Adrenal gland (tissue), 5 donors: ENCODE results near the gene NOTCH3.

ENCODE experiments used
- POLR2A ChIP-seq, 2 donors: fragments of 450-650 bp; IDR thresholded peaks; one replicate each; pipeline ENCODE4 v1.6.1; 2017; ENCODE audit warnings: antibody characterized with exemption in 2 of 2, mild to moderate bottlenecking in 2 of 2, moderate library complexity in 1 of 2
- TF ChIP-seq, protein P1 (sequence below), 6 experiments: fragments of 450-650 bp in 4 of 6; fragments of 200-600 bp in 2 of 6; sonication (generic) in 1 of 6; IDR thresholded peaks; 1 replicate in 5 of 6; 2 replicates in 1 of 6; pipeline versions ENCODE4 v1.5.1 to v1.8.0; 2016 to 2021; ENCODE audit warnings: antibody characterized with exemption in 6 of 6, mild to moderate bottlenecking in 2 of 6, moderate library complexity in 1 of 6
- donor health status: DM: no; HTN: no; CAD: no.

DNA sequence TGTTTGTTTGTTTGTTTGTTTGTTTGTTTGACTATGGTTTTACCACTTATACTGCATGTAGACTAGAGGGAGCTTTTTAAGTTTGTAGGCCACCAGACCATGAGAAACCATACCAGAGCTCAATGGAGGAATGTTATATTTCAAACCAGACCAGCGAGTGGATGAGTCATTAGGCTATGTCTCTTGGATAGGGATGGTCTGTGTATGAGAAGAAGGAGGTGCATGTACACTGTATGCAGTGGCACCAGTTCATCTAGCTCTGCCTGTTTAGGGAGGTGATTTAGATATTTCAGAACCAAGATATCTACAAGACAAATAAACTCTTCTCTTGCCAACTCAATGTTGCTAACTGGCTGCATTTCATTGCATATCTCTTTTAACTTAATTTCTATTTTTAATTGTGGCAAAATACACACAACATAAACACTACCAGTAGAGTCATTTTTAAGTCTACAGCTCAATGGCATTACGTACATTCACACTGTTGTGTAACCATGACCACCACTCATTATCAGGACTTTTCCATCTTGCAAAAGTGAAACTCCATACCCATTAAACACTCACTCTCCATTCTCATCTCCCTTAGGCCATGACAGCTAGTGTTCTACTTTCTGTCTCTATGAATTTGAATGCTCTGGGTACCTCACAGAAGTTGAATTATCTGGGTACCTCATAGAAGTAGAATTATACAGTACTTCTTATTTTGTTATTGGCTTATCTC is 64.4 kb downstream of the NOTCH3 start:
- TF ChIP-seq, protein P1, sequence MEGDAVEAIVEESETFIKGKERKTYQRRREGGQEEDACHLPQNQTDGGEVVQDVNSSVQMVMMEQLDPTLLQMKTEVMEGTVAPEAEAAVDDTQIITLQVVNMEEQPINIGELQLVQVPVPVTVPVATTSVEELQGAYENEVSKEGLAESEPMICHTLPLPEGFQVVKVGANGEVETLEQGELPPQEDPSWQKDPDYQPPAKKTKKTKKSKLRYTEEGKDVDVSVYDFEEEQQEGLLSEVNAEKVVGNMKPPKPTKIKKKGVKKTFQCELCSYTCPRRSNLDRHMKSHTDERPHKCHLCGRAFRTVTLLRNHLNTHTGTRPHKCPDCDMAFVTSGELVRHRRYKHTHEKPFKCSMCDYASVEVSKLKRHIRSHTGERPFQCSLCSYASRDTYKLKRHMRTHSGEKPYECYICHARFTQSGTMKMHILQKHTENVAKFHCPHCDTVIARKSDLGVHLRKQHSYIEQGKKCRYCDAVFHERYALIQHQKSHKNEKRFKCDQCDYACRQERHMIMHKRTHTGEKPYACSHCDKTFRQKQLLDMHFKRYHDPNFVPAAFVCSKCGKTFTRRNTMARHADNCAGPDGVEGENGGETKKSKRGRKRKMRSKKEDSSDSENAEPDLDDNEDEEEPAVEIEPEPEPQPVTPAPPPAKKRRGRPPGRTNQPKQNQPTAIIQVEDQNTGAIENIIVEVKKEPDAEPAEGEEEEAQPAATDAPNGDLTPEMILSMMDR (IDR thresholded peaks at IDR 0.05), result no peak
- no peak for TF ChIP-seq POLR2A (IDR thresholded peaks at IDR 0.05)
